ENCODE results near the gene DCC. TPM values are rescaled to one million over a fixed set of nuclear protein-coding genes. Genes with fewer than 3 reads are reported as not detected.

The DCC gene
- total and polyA plus RNA-seq, 9 of the 15 experiments (the other 6 are each of a cell fraction or from before 2014, with no cell fraction given): not detected

GRCh38 chr18:52746986-52747385 is 407.0 kb downstream of the DCC start:
- no peak overlapping the region for H2AFZ ChIP-seq (ENCODE audit: low read depth, low read length)
- no peaks in the 10 kb centered on the region for H3K27me3 ChIP-seq (ENCODE audit: control insufficient read depth in 2 of 2, insufficient read depth in 2 of 2, low read length in 2 of 2)
- DNase-seq (ENCODE audit: extremely low read depth in 1 of 4, low spot score in 3 of 4): no peak
- intact Hi-C loops (cut with micrococcal nuclease) (no loop called here), in situ Hi-C loops (cut with MboI) (no loop called here)
- CTCF ChIA-PET (ENCODE audit: low intra/inter-chr PET ratio): no interaction called here
- no peaks in the 10 kb centered on the region for H3K79me2 ChIP-seq (ENCODE audit: control insufficient read depth, insufficient read depth, low read length)
- no peak overlapping the region for H3K27ac ChIP-seq (ENCODE audit: extremely low read depth, low read depth, low read length)
- no peak overlapping the region for H3K4me2 ChIP-seq (ENCODE audit: insufficient read depth, low read length)
- no peaks in the 10 kb centered on the region for H3K36me3 ChIP-seq (ENCODE audit: control insufficient read depth, insufficient read depth, low read length)
- H3K9me3 ChIP-seq (replicated peaks; ENCODE audit: control insufficient read depth, insufficient read depth, low read depth, low read length): no peaks in the 10 kb centered on the region
- no peak for ATAC-seq
- POLR2A ChIA-PET: no interaction called here
- FAIRE-seq: no peak
- TF ChIP-seq C11orf30 (IDR thresholded peaks at IDR 0.05; ENCODE audit: low read depth): no peak
- TF ChIP-seq, protein P1, sequence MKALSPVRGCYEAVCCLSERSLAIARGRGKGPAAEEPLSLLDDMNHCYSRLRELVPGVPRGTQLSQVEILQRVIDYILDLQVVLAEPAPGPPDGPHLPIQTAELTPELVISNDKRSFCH (CRISPR knock-in tag; IDR thresholded peaks at IDR 0.05): no peak
- TF ChIP-seq, protein P1 (tag; IDR thresholded peaks at IDR 0.05): no peak
- TF ChIP-seq ZHX1 (conservative IDR thresholded peaks at IDR 0.05; ENCODE audit: low read length): no peak
- TF ChIP-seq SMARCA5 (IDR thresholded peaks at IDR 0.05): no peak
- TF ChIP-seq CBX5 (IDR thresholded peaks at IDR 0.05; ENCODE audit: borderline replicate concordance, low read depth): no peak
- no peak for TF ChIP-seq POLR2A (conservative IDR thresholded peaks at IDR 0.05)
- TF ChIP-seq ZC3H8 (IDR thresholded peaks at IDR 0.05): no peak
- TF ChIP-seq RNF219 (CRISPR knock-in tag; IDR thresholded peaks at IDR 0.05): no peak
- no peak for TF ChIP-seq HNRNPH1 (optimal IDR thresholded peaks at IDR 0.05; ENCODE audit: low read depth, low read length)
- no peak overlapping the region for H3K4me3 ChIP-seq
- H4K20me1 ChIP-seq (replicated peaks; ENCODE audit: control insufficient read depth, insufficient read depth, low read length): no peaks in the 10 kb centered on the region
- BruUV-seq (replicated peaks): no TSS peak
- no peaks in the 10 kb centered on the region for H3K9me1 ChIP-seq (ENCODE audit: control insufficient read depth, insufficient read depth, low read length)
- no peaks in the 10 kb centered on the region for H3K4me1 ChIP-seq (replicated peaks in 1 of 2; ENCODE audit: control insufficient read depth in 2 of 2, insufficient read depth in 2 of 2, low read length in 2 of 2)
- no peak overlapping the region for H3K9ac ChIP-seq (ENCODE audit: insufficient read depth in 1 of 2, low read depth in 2 of 2, low read length in 2 of 2)
- 0% methylated on average over 1 of the region's 2 CpGs for WGBS (ENCODE audit: insufficient coverage, low coverage, missing lambda C conversion rate)

All from K562 (cell line).